GM10266 (cell line): ENCODE data around the gene CD99L2.

Source experiments
- DNase-seq: peaks from one replicate; pipeline ENCODE4 v3.0.0; 2012; ENCODE audit errors: extremely low spot score
- CTCF ChIP-seq: IDR thresholded peaks from 2 replicates; pipeline ENCODE4 v1.5.1; 2012; ENCODE audit warnings: mild to moderate bottlenecking, low read depth; ENCODE audit not compliant: control insufficient read depth, insufficient read depth; ENCODE audit errors: missing control alignments

CD99L2 gene

GRCh38 chrX:150765237-150765636 is 133.2 kb downstream of the CD99L2 start:
- no peak for TF ChIP-seq CTCF
- no peak for DNase-seq

DNA sequence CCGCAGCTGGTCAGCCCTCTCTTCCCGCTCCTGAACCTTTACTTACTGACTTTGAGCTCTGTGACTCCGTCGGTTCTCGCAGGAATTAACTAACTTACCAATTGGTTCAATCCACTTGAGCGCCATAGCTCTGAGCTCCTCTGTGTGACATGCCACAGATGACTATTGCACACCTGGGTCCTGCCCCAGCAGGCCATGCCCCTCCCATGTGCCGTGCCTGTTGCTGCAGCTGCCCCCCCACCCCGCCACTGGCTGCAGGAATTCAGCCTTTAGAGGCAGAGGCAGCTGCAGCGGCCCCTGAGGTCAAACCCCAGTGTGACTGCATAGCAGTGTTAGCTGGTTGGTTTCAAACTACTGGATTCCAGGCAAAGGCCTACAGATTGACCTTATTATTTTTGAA is 134.7 kb downstream of the CD99L2 start:
- no peak for DNase-seq
- TF ChIP-seq CTCF = no peak

- no peak for TF ChIP-seq CTCF
- DNase-seq = no peak
These were observed 135.1 kb downstream of the CD99L2 start for GRCh38 chrX:150763303-150763797.

DNA sequence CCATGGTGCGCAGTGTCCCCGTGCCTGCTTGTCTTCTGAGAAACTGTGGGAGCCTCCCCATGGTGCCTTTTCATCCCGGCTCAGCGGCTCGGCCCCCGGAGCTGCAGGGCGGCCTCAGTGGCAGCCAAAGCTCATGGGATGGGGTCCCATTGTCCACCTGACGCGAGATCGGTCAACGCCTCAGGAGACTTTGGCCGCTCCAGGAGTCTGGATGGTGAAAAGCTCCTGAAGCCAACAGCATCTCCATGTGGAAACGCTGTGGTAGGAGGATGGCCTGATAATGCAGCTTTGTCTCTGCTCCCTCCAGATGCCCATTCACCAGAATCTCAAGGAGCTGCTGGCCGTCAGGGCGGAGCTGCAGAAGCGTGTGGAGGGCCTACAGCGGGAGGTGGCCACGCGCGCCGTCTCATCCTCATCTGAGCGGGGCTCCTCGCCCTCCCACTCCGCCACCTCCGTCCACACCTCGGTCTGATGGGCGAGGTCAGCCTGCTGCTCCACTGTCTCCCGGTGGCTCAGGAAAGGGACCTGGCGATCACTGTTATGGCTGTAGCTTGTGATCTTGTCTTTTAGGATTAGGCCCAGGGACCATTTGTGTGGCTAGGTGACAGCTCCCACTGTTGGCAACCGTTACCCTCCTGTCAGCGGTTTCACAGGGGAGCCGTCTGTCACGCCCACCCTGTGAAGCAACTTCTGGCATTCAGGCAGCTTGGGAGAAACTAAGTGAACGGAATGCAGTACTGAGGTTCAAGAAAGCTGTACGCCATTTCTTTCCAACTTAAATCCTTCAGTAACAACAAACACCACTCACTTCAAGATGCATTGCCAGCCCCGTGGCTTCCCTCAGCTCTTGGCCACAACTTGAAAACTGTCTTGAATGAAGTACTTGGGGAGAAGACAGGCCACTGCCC is 136.0 kb downstream of the CD99L2 start:
- no peak for DNase-seq
- no peak for TF ChIP-seq CTCF

GRCh38 chrX:150761819-150762216 is 136.7 kb downstream of the CD99L2 start:
- no peak for DNase-seq
- no peak for TF ChIP-seq CTCF

- no peak for DNase-seq
- no peak for TF ChIP-seq CTCF
These were observed 137.2 kb downstream of the CD99L2 start for GRCh38 chrX:150761176-150761818.
